Keratinocyte (primary cell): ENCODE measurements around the gene DOCK1.

Source experiments
- CTCF ChIP-seq, 3 experiments: IDR thresholded peaks in 1 of 3; conservative IDR thresholded peaks in 1 of 3; optimal IDR thresholded peaks in 1 of 3; 2 replicates in 2 of 3; 3 replicates in 1 of 3; pipeline versions ENCODE3 to v1.5.1; 2011; ENCODE audit warnings: low read length in 3 of 3, mild to moderate bottlenecking in 3 of 3, moderate library complexity in 2 of 3, control low read depth in 1 of 3, inconsistent platforms in 1 of 3; ENCODE audit not compliant: insufficient read depth in 2 of 3; ENCODE audit errors: extremely low read depth in 1 of 3
- EZH2 ChIP-seq: IDR thresholded peaks from one replicate; pipeline ENCODE4 v1.6.1; 2012; ENCODE audit warnings: inconsistent platforms, mild to moderate bottlenecking, low read length, moderate library complexity

GRCh38 chr10:126917375-126917774, 12.1 kb downstream of the DOCK1 start:
- no peak for TF ChIP-seq CTCF (optimal IDR thresholded peaks at IDR 0.05 in 1 of 3, IDR thresholded peaks at IDR 0.05 in 1 of 3, conservative IDR thresholded peaks at IDR 0.05 in 1 of 3; ENCODE audit: extremely low read depth in 1 of 3, insufficient read depth in 2 of 3, low read length in 3 of 3)
- TF ChIP-seq EZH2: no peak
